ENCODE results near the gene SLC27A4. TPM values are rescaled to one million over a fixed set of nuclear protein-coding genes. Genes with fewer than 3 reads are reported as not detected.

SLC27A4 gene
- total RNA-seq, 2 experiments from 2014 or later, result 10.5 to 11.2 TPM

DNA sequence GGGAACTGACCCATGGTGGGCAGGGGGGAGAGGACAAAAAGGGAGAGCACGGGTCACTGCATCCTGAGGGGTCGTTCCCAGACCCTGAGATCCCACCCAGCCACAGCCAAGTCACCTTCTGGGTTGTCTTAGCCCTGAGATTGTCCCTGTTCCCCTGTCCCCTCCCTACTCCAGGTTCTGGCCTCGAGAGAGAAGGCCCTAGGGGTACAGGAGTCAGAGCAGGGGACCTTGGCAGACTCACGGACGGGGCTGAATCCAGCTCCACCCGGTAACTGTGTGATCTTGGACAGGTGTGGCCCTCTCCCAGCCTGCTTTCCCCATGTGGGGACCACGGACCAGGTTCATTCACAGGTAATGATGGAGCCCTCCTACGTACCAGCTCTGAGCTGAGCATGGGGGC is 69.1 kb downstream of the SLC27A4 start:
- CTCF ChIA-PET, result interaction anchor here (1.0 to 7.2 kb wide), 3 partner anchors 11 to 114 kb away, joined by 3 to 60 read pairs (median 15); partner anchors contain the start of gene CERCAM
- no peak overlapping the region for H3K27ac Mint-ChIP-seq
- no peak for TF ChIP-seq CTCF (IDR thresholded peaks at IDR 0.05)
- ATAC-seq, result no peak
- no peaks in the 10 kb centered on the region for H3K4me1 Mint-ChIP-seq (ENCODE audit: low read depth)
- intact Hi-C loops (cut with micrococcal nuclease), result no loop called here
- H3K27me3 Mint-ChIP-seq, result peaks cover 30% of the 10 kb centered on the region
- POLR2A ChIA-PET, result no interaction called here
- H3K36me3 Mint-ChIP-seq (ENCODE audit: low read depth), result no peaks in the 10 kb centered on the region
- H3K9me3 Mint-ChIP-seq, result no peaks in the 10 kb centered on the region
- H3K4me3 Mint-ChIP-seq, result no peak overlapping the region
- DNase-seq, result no peak

DNA sequence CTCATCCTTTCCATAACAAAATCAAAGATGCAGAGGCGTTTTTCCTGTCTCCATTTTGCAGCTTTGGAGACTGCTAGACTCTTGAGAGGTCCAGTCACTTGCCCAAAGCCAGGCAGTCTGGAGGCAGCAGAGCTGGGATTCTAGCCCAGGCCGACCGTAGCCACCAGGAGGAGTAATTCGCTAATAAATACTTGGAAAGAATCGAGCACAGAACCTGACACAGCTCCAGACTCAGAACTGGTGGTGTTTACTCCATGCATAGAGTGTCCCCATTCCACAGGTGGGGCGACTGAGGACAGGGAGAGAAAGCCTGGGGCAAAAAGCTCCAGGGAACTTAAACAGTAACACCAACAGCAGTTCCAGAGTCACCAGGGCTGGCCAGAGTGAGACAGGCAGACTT is 69.7 kb downstream of the SLC27A4 start:
- Mint-ChIP-seq H3K27me3 (peaks cover 34% of the 10 kb centered on the region), H3K36me3 (ENCODE audit: low read depth) (no peaks in the 10 kb centered on the region), H3K9me3 (no peaks in the 10 kb centered on the region), H3K27ac (no peak overlapping the region), H3K4me3 (no peak overlapping the region), H3K4me1 (ENCODE audit: low read depth) (no peaks in the 10 kb centered on the region)
- intact Hi-C loops (cut with micrococcal nuclease), result loop anchor here (5.0 kb wide), 1 partner anchor 48 kb away; no protein-coding TSS in a partner anchor
- DNase-seq, result no peak
- TF ChIP-seq CTCF (IDR thresholded peaks at IDR 0.05), result no peak
- ChIA-PET POLR2A (interaction anchor here (0.6 to 0.9 kb wide), 2 partner anchors 12 to 39 kb away, joined by 3 read pairs; partner anchors contain the start of gene URM1), CTCF (interaction anchor here (0.8 to 7.2 kb wide), 3 partner anchors 10 to 115 kb away, joined by 3 to 60 read pairs (median 15); partner anchors contain the start of gene CERCAM)
- no peak for ATAC-seq

Small RNA genes within 50 kb of the gene (microRNA-seq; reads per million reads assigned to microRNA genes)
- gene MIR219B (ENCODE audit: borderline microRNAs expressed, borderline replicate concordance), result not detected

Other genes starting within 250 kb of the SLC27A4 start
- 10 to 100 TPM; 40.8 to 49.5 TPM for gene PTGES2, start 212.8 kb upstream of the SLC27A4 start, total RNA-seq
- gene LCN2, start 191.1 kb upstream of the SLC27A4 start, total RNA-seq, result not detected
- 100 to 1,000 TPM; 127 to 132 TPM for gene BBLN, start 180.3 kb upstream of the SLC27A4 start, total RNA-seq
- 10 to 100 TPM; 75.7 to 77.1 TPM for gene CIZ1, start 149.0 kb upstream of the SLC27A4 start, total RNA-seq
- gene DNM1, start 137.1 kb upstream of the SLC27A4 start, total RNA-seq, result under 1 TPM; 0.36 to 0.59 TPM
- gene GOLGA2, start 64.5 kb upstream of the SLC27A4 start, total RNA-seq, result 10 to 100 TPM; 29.8 to 34.6 TPM
- gene SWI5, start 64.3 kb upstream of the SLC27A4 start, total RNA-seq, result 10 to 100 TPM; 12.4 to 13.3 TPM
- gene TRUB2, start 18.1 kb upstream of the SLC27A4 start, total RNA-seq, result 10 to 100 TPM; 29.7 to 30.1 TPM
- 10 to 100 TPM; 31.9 to 33.5 TPM for gene COQ4, start 17.7 kb upstream of the SLC27A4 start, total RNA-seq
- gene URM1, start 30.8 kb downstream of the SLC27A4 start, total RNA-seq, result 10 to 100 TPM; 56.3 to 60.2 TPM
- gene CERCAM, start 80.3 kb downstream of the SLC27A4 start, total RNA-seq, result 1 to 10 TPM; 3.3 to 3.5 TPM
- gene ODF2, start 115.5 kb downstream of the SLC27A4 start, total RNA-seq, result 10 to 100 TPM; 79.3 to 83.6 TPM
- gene GLE1, start 164.2 kb downstream of the SLC27A4 start, total RNA-seq, result 10 to 100 TPM; 46.8 to 48.2 TPM
- gene SPTAN1, start 212.1 kb downstream of the SLC27A4 start, total RNA-seq, result 100 to 1,000 TPM; 178 to 183 TPM

All from activated CD8-positive, alpha-beta T cell treated with anti-CD3 and anti-CD28 coated beads for 36 hours (primary cell).